GM19468 (cell line): ENCODE results near the gene ZNF473.
"Not testable (repeated sequence)": the region's sequence is repeated elsewhere in the genome, so short reads cannot be mapped to it uniquely, and the experiment has no call there.

Experiments
- ATAC-seq: cut with Tn5 transposase; IDR thresholded peaks from one replicate; pipeline ENCODE4 v1.9.1; 2021; ENCODE audit warnings: mild to moderate bottlenecking, moderate library complexity, moderate number of reproducible peaks; ENCODE audit not compliant: unreplicated experiment; ENCODE audit errors: extremely low read depth

Gene ZNF473

DNA sequence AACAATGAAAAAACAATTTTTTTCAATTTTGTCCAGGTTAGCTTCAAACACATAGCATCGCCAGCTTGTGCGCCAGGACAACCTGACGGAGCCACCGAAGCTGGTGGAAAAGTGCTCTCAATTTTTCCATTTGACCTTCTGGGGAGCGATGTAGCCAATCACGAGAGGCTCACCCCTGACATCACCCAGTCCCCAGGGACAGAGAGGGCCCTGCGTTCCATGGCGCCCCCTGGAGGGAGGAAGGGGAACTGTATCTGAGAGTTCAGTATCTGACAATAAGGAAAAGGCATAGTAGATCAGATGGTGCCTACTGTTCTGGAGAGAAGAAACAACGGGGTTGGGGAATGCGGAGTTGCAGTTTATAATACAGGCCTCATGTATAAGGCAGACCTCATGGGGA is 64.9 kb downstream of the ZNF473 start:
- not testable (repeated sequence) for ATAC-seq

- not testable (repeated sequence) for ATAC-seq
Observed at GRCh38 chr19:50091786-50092185, 66.0 kb downstream of the ZNF473 start.

GRCh38 chr19:50092597-50092996 is 66.8 kb downstream of the ZNF473 start:
- not testable (repeated sequence) for ATAC-seq

GRCh38 chr19:50097884-50098283 is 72.1 kb downstream of the ZNF473 start:
- ATAC-seq: not testable (repeated sequence)

DNA sequence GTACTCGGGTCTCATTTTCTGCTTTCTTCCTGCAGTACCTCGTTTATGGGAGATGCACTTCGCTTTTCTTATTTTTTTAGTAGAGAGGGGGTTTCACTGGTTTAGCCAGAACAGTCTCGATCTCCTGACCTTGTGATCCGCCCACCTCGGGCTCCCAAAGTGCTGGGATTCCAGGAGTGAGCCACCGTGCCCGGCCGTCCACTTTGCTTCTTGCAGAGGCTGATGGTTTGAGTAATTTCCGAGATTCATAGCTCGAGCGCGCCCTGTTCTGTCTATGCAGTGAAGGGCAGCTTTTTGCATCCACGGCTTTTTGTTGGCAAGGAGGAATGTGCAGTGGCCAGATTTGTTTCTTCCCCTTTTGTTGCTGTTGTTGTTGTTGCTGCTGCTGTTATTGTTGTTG is 73.1 kb downstream of the ZNF473 start:
- ATAC-seq: not testable (repeated sequence)

- not testable (repeated sequence) for ATAC-seq
Observed at GRCh38 chr19:50099696-50100095, 73.9 kb downstream of the ZNF473 start.

GRCh38 chr19:50100946-50101345 is 75.1 kb downstream of the ZNF473 start:
- ATAC-seq: not testable (repeated sequence)
